Measurements from ENCODE around the gene ITPR3.

The ITPR3 gene

GRCh38 chr6:33683051-33683571 is 62.0 kb downstream of the ITPR3 start:
- Histone ChIP-seq H3K27me3 (ENCODE audit: control insufficient read depth in 2 of 2, insufficient read depth in 2 of 2, low read length in 2 of 2) (no peaks in the 10 kb centered on the region), H3K27ac (ENCODE audit: low read depth in 2 of 2, low read length in 2 of 2) (no peak overlapping the region), H3K4me1 (ENCODE audit: control insufficient read depth in 2 of 2, insufficient read depth in 2 of 2, low read length in 2 of 2) (no peaks in the 10 kb centered on the region), H3K4me3 (ENCODE audit: low read length in 2 of 2) (no peak overlapping the region), H3K9me3 (ENCODE audit: control insufficient read depth in 2 of 2, low read length in 2 of 2) (no peaks in the 10 kb centered on the region), H3K36me3 (ENCODE audit: control insufficient read depth in 2 of 2, insufficient read depth in 2 of 2, low read length in 2 of 2) (peaks cover 71 to 83% of the 10 kb centered on the region in 2 donors), H3K9ac (ENCODE audit: low read depth in 1 of 2, low read length in 2 of 2) (no peak overlapping the region)

GRCh38 chr6:33683576-33684427 is 62.7 kb downstream of the ITPR3 start:
- H3K4me3 ChIP-seq (ENCODE audit: low read length in 2 of 2) = no peak overlapping the region
- no peak overlapping the region for H3K9ac ChIP-seq (ENCODE audit: low read depth in 1 of 2, low read length in 2 of 2)
- no peaks in the 10 kb centered on the region for H3K27me3 ChIP-seq (ENCODE audit: control insufficient read depth in 2 of 2, insufficient read depth in 2 of 2, low read length in 2 of 2)
- peaks cover 71 to 84% of the 10 kb centered on the region in 2 donors for H3K36me3 ChIP-seq (ENCODE audit: control insufficient read depth in 2 of 2, insufficient read depth in 2 of 2, low read length in 2 of 2)
- H3K4me1 ChIP-seq (ENCODE audit: control insufficient read depth in 2 of 2, insufficient read depth in 2 of 2, low read length in 2 of 2) = no peaks in the 10 kb centered on the region
- no peak overlapping the region for H3K27ac ChIP-seq (ENCODE audit: low read depth in 2 of 2, low read length in 2 of 2)
- H3K9me3 ChIP-seq (ENCODE audit: control insufficient read depth in 2 of 2, low read length in 2 of 2) = no peaks in the 10 kb centered on the region

GRCh38 chr6:33684428-33684896 is 63.3 kb downstream of the ITPR3 start:
- H3K27ac ChIP-seq (ENCODE audit: low read depth in 2 of 2, low read length in 2 of 2) = no peak overlapping the region
- no peaks in the 10 kb centered on the region for H3K4me1 ChIP-seq (ENCODE audit: control insufficient read depth in 2 of 2, insufficient read depth in 2 of 2, low read length in 2 of 2)
- H3K9ac ChIP-seq (ENCODE audit: low read depth in 1 of 2, low read length in 2 of 2) = no peak overlapping the region
- no peaks in the 10 kb centered on the region for H3K9me3 ChIP-seq (ENCODE audit: control insufficient read depth in 2 of 2, low read length in 2 of 2)
- no peak overlapping the region for H3K4me3 ChIP-seq (ENCODE audit: low read length in 2 of 2)
- peaks cover 73 to 85% of the 10 kb centered on the region in 2 donors for H3K36me3 ChIP-seq (ENCODE audit: control insufficient read depth in 2 of 2, insufficient read depth in 2 of 2, low read length in 2 of 2)
- H3K27me3 ChIP-seq (ENCODE audit: control insufficient read depth in 2 of 2, insufficient read depth in 2 of 2, low read length in 2 of 2) = no peaks in the 10 kb centered on the region

- Histone ChIP-seq H3K4me1 (ENCODE audit: control insufficient read depth in 2 of 2, insufficient read depth in 2 of 2, low read length in 2 of 2) (no peaks in the 10 kb centered on the region), H3K27me3 (ENCODE audit: control insufficient read depth in 2 of 2, insufficient read depth in 2 of 2, low read length in 2 of 2) (no peaks in the 10 kb centered on the region), H3K36me3 (ENCODE audit: control insufficient read depth in 2 of 2, insufficient read depth in 2 of 2, low read length in 2 of 2) (peaks cover 73 to 85% of the 10 kb centered on the region in 2 donors), H3K9ac (ENCODE audit: low read depth in 1 of 2, low read length in 2 of 2) (no peak overlapping the region), H3K27ac (ENCODE audit: low read depth in 2 of 2, low read length in 2 of 2) (no peak overlapping the region), H3K4me3 (ENCODE audit: low read length in 2 of 2) (no peak overlapping the region), H3K9me3 (ENCODE audit: control insufficient read depth in 2 of 2, low read length in 2 of 2) (no peaks in the 10 kb centered on the region)
Measured at GRCh38 chr6:33684983-33685382, 63.9 kb downstream of the ITPR3 start.

- Histone ChIP-seq H3K27me3 (ENCODE audit: control insufficient read depth in 2 of 2, insufficient read depth in 2 of 2, low read length in 2 of 2) (no peaks in the 10 kb centered on the region), H3K9ac (ENCODE audit: low read depth in 1 of 2, low read length in 2 of 2) (no peak overlapping the region)
Measured at GRCh38 chr6:33685411-33686224, 64.5 kb downstream of the ITPR3 start.

GRCh38 chr6:33686225-33686924 is 65.3 kb downstream of the ITPR3 start:
- Histone ChIP-seq H3K36me3 (ENCODE audit: control insufficient read depth in 2 of 2, insufficient read depth in 2 of 2, low read length in 2 of 2) (peaks cover 76 to 87% of the 10 kb centered on the region in 2 donors), H3K4me1 (ENCODE audit: control insufficient read depth in 2 of 2, insufficient read depth in 2 of 2, low read length in 2 of 2) (no peaks in the 10 kb centered on the region)

More at GRCh38 chr6:33685411-33686224, 64.5 kb downstream of the ITPR3 start:
- Histone ChIP-seq H3K4me3 (ENCODE audit: low read length in 2 of 2) (no peak overlapping the region), H3K36me3 (ENCODE audit: control insufficient read depth in 2 of 2, insufficient read depth in 2 of 2, low read length in 2 of 2) (peaks cover 72 to 85% of the 10 kb centered on the region in 2 donors), H3K4me1 (ENCODE audit: control insufficient read depth in 2 of 2, insufficient read depth in 2 of 2, low read length in 2 of 2) (no peaks in the 10 kb centered on the region), H3K27ac (ENCODE audit: low read depth in 2 of 2, low read length in 2 of 2) (no peak overlapping the region), H3K9me3 (ENCODE audit: control insufficient read depth in 2 of 2, low read length in 2 of 2) (no peaks in the 10 kb centered on the region)

GRCh38 chr6:33686981-33687975 is 66.2 kb downstream of the ITPR3 start:
- peaks cover 82 to 87% of the 10 kb centered on the region in 2 donors for H3K36me3 ChIP-seq (ENCODE audit: control insufficient read depth in 2 of 2, insufficient read depth in 2 of 2, low read length in 2 of 2)

More at GRCh38 chr6:33686225-33686924, 65.3 kb downstream of the ITPR3 start:
- no peak overlapping the region for H3K9ac ChIP-seq (ENCODE audit: low read depth in 1 of 2, low read length in 2 of 2)
- no peaks in the 10 kb centered on the region for H3K27me3 ChIP-seq (ENCODE audit: control insufficient read depth in 2 of 2, insufficient read depth in 2 of 2, low read length in 2 of 2)
- no peaks in the 10 kb centered on the region for H3K9me3 ChIP-seq (ENCODE audit: control insufficient read depth in 2 of 2, low read length in 2 of 2)
- H3K27ac ChIP-seq (ENCODE audit: low read depth in 2 of 2, low read length in 2 of 2) = no peak overlapping the region
- no peak overlapping the region for H3K4me3 ChIP-seq (ENCODE audit: low read length in 2 of 2)

GRCh38 chr6:33688006-33688405 is 66.9 kb downstream of the ITPR3 start:
- peaks cover 77 to 85% of the 10 kb centered on the region in 2 donors for H3K36me3 ChIP-seq (ENCODE audit: control insufficient read depth in 2 of 2, insufficient read depth in 2 of 2, low read length in 2 of 2)
- peaks cover 0 to 2% of the 10 kb centered on the region in 2 donors for H3K4me1 ChIP-seq (ENCODE audit: control insufficient read depth in 2 of 2, insufficient read depth in 2 of 2, low read length in 2 of 2)
- H3K27me3 ChIP-seq (ENCODE audit: control insufficient read depth in 2 of 2, insufficient read depth in 2 of 2, low read length in 2 of 2) = no peaks in the 10 kb centered on the region
- H3K9ac ChIP-seq (ENCODE audit: low read depth in 1 of 2, low read length in 2 of 2) = no peak overlapping the region
- no peaks in the 10 kb centered on the region for H3K9me3 ChIP-seq (ENCODE audit: control insufficient read depth in 2 of 2, low read length in 2 of 2)
- H3K4me3 ChIP-seq (ENCODE audit: low read length in 2 of 2) = no peak overlapping the region
- no peak overlapping the region for H3K27ac ChIP-seq (ENCODE audit: low read depth in 2 of 2, low read length in 2 of 2)

More at GRCh38 chr6:33686981-33687975, 66.2 kb downstream of the ITPR3 start:
- H3K9ac ChIP-seq (ENCODE audit: low read depth in 1 of 2, low read length in 2 of 2) = no peak overlapping the region
- H3K4me1 ChIP-seq (ENCODE audit: control insufficient read depth in 2 of 2, insufficient read depth in 2 of 2, low read length in 2 of 2) = no peaks in the 10 kb centered on the region
- H3K27me3 ChIP-seq (ENCODE audit: control insufficient read depth in 2 of 2, insufficient read depth in 2 of 2, low read length in 2 of 2) = no peaks in the 10 kb centered on the region
- H3K9me3 ChIP-seq (ENCODE audit: control insufficient read depth in 2 of 2, low read length in 2 of 2) = no peaks in the 10 kb centered on the region
- H3K4me3 ChIP-seq (ENCODE audit: low read length in 2 of 2) = no peak overlapping the region
- no peak overlapping the region for H3K27ac ChIP-seq (ENCODE audit: low read depth in 2 of 2, low read length in 2 of 2)

All from mucosa of rectum (tissue), 2 donors.